ENCODE results near the gene MUC13.

DNA sequence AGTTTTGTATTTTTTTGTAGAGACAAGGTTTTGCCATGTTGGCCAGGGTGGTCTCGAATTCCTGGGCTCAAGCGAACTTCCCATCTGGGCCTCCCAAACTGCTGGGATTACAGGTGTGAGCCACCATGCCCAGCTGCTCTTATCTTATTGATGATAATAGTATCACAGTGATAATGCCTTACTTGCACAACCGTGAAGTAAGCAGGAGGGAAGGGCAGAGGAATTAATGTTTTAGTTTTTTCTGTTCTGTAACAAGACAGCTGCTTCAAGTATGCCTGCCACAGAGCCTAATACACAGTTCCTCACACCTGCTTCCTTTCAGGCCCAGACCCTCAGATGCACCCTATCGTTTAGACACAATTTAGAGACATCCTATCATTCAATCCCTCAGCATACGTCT lies 26.1 kb upstream of the MUC13 start:
- TF ChIP-seq CTCF (IDR thresholded peaks at IDR 0.05) (no peak), ZFX (IDR thresholded peaks at IDR 0.05; ENCODE audit: borderline replicate concordance) (no peak)
